T1000 (cell line): ENCODE data around the gene KCND2.
"Not testable (repeated sequence)": the region's sequence is repeated elsewhere in the genome, so short reads cannot be mapped to it uniquely, and the experiment has no call there.

ENCODE experiments used
- DNase-seq: peaks from one replicate; lab custom pipeline; 2025; ENCODE audit warnings: mixed read lengths; lab: John Stamatoyannopoulos, UW

The KCND2 gene

GRCh38 chr7:120272701-120273475 is at the start of gene KCND2:
TSS of gene KCND2 (plus strand) at chr7:120273175.
- no peak for DNase-seq

- DNase-seq = no peak
Observed at GRCh38 chr7:120226188-120226587, 46.8 kb upstream of the KCND2 start.

DNA sequence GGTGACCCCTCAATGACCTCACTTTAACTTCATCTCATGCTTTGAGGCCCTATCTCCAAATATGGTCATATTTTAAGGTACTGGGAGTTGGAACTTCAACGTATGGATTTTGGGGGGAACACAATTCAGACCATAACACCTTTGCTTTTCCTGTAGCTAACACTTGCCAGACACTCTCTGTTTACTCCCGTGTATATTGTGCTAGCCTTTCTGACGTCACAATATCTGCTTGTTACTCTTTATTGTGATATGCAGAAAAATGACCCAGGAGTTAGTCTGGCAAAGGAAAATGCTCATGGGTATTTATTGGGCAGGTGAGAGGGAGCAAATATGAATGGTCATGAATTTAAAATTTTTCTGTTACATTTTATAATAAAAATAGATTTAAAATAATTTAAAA is 45.7 kb upstream of the KCND2 start:
- no peak for DNase-seq

DNA sequence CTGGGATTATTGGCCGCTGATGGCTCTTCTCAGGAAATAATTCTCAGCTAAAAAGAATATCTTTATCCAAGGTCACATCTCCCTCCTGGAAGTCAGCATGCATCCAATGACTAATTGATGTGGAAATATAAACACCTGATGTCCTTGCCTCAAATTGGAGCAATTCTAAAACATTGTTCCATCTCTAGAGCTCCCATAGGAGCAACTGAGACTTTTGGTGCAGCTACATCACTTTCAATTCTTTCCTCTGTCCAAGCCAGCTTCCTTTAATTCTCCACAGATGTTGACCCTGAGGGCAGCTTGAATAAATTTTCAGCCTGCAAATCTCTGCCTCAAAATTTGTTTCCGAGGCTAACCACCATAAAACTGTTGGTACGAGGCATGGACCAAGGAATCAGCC is 43.9 kb upstream of the KCND2 start:
- no peak for DNase-seq

GRCh38 chr7:120233338-120233737 is 39.6 kb upstream of the KCND2 start:
- no peak for DNase-seq

DNA sequence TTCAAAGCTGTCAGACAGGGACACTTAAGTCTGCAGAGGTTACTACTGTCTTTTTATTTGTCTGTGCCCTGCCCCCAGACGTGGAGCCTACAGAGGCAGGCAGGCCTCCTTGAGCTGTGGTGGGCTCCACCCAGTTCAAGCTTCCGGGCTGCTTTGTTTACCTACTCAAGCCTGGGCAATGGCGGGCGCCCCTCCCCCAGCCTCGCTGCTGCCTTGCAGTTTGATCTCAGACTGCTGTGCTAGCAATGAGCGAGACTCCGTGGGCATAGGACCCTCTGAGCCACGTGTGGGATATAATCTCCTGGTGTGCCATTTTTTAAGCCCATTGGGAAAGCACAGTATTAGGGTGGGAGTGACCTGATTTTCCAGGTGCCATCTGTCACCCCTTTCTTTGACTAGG is 32.6 kb upstream of the KCND2 start:
- not testable (repeated sequence) for DNase-seq

GRCh38 chr7:120241973-120242372 is 31.0 kb upstream of the KCND2 start:
- DNase-seq = no peak

DNA sequence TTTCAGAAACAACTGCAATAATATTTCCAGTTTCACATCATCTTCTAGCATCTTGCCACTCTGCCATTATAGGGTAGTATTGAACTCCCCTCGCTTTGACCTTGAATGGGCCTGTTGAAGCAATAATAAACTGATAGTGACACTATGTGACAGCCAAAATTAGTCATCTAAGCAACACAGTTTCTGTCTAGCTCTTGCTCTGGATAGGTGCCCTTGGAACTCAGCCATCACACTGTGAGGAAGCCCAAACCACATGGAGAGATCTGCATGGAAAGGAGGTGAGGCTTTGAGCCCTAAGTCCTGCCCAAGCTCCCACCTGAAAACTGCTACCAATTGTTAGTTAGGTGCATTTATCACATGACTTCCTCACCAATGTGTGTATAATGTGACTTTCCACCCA is 18.1 kb upstream of the KCND2 start:
- DNase-seq = no peak

GRCh38 chr7:120256344-120257070 is 16.5 kb upstream of the KCND2 start:
- no peak for DNase-seq

GRCh38 chr7:120259386-120259785 is 13.6 kb upstream of the KCND2 start:
- no peak for DNase-seq

DNA sequence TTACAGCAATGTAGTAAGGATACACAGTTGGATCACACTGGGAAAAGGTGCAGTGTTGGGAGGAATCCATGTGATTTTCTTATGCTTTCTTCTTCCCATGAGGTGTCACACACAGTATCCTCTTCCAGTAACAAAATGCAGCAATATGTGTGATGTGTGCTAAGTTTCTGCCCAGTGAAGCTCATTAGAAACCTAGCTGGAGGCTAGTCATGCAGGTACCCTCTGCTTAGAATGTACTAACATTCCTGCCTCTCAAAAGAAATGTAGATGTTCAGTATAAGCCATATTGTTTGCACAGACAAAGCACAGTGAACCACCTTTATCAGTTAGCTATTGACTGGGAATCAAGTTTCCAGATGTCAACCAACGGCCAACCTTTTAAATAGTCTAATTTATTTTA is 12.9 kb upstream of the KCND2 start:
- no peak for DNase-seq

DNA sequence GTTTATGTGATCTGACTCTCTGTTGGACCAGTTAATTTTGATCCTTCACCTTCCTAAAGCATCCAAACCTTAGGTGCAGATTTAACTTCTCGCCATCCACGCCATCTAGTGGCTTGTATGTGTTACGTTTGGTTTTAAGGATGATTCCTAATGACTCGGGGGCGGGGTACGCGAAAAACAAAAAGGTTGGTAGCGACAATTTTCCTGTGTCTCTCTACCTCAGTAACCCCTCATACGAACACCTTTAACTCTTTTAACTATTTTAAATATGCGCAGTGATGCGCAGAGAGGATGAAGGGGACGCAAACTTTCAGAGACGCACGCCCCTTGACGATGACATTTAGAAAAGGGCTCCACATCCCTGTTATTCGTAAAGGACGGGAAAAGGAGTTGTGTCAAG is 714 bp upstream of the KCND2 start:
- DNase-seq = no peak

DNA sequence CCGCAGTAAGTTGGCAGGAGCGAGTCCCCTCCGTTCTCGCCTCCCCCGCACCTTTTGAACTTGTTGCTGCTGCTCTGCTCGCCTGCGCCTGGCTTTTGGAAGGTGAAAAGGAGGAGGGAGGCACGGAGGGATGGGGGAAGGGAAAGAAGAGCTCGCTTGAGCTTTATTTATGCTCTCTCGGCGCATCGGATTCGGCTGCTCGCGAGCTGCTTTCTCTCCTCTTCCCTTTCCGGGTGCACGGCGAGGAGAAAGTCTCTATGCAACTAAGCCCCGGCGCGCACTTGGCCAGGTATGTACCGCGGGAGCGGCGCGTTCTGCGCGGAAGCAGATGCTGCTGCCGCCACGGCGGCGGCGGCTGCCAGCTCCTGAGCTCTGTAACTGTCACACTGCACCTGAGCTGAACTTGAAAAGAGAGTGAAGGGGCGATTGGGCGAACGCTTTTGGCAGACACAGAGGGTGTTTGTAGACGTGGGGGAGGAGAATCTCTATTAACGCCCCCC is 551 bp downstream of the KCND2 start:
- no peak for DNase-seq

GRCh38 chr7:120274482-120274881 is 1.5 kb downstream of the KCND2 start:
- no peak for DNase-seq

GRCh38 chr7:120274899-120275298 is 1.9 kb downstream of the KCND2 start:
- DNase-seq = no peak

DNA sequence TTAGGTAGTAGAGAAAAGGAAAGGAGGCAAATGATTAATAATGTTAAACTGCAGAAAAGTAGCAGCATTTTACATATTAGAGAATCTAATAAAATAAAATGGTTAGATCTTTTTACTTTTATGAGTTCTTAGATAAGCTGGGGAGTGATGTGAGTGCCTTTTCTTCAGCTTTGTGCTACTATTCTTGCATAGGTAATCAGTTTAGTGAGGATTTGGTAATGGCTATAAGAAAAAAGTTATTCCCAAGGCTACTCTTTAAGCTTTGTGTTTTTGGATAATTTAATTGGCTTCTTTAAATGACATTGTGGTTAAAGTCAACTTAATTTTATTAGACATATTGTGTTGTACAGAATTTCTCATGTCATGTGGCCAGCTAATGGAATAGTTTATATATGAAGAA is 3.7 kb downstream of the KCND2 start:
- DNase-seq = no peak

GRCh38 chr7:120278773-120279172 is 5.8 kb downstream of the KCND2 start:
- DNase-seq = no peak

DNA sequence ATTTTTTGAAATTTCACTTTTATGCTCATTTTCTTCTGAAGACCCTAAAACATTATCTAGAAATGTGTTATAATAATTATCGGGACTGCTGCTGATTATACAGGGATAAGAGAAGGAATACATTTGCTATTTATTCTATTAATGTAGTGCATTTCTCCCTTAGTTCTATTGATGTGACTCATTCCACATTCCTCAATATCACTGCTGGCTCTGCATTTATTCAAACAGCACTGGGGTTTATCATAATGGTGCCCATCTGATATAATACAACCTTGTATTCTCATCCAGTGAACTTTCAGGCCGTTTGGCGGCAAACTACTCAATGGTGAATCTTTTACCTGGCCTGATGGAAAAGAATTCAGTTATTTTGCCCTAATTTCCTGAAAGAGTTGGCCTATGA is 7.8 kb downstream of the KCND2 start:
- DNase-seq = no peak

DNA sequence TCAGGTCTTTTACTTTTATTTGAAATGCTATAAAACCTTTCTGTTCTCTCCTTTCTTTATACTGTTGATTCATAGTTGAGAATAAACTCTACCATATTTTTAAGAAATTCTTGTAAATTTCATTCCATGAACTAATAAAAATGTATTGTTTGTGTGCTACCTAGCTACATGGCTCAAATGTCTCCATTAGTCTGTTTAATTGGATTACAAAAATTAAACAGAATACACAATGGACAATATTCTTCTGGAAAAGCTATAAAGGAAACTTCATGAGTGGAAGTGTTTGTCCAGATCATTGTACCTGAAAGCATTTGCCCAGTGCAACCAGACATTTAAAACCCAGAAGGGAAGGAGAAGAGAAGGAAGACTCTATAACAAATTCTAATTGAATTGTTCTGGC is 20.1 kb downstream of the KCND2 start:
- DNase-seq = no peak

- DNase-seq = no peak
Observed at GRCh38 chr7:120302190-120302589, 29.2 kb downstream of the KCND2 start.

DNA sequence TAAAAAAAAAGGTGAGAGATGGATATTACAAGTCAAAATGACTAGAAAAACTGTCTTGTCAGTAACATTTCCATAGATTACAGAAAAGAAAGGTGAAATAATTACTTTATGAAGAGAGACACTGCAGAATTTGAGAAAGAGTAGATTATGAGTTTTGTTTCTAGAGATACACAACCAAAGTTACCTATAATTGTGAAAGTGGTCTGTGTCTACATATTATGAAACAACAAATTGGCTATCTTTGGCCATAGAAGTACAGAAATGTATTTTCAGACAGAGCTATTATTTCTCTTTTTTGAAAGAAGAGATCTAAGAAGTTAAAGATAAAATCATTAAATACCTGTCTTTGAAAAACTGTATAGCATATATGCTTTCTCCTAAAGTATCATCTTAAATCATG is 30.1 kb downstream of the KCND2 start:
- DNase-seq = no peak

DNA sequence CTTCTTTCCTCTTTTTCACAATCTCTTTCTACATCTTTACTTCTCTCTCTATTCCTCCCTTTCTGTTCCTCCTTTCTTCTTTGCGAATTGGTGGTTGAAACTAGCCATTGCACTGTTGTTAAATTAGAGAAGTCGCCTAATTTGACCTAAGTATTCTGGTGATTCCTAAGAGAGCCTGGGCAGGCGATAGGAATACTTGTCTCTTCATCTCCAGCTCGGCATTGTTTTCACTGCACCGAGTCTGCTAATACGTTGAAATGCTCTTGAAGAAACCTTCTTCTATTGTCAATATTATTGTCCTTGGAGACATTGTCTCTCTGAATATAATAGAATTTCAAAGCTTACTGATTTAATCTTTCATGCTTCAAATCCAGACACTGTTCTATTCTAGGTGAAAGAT is 31.7 kb downstream of the KCND2 start:
- DNase-seq = no peak

DNA sequence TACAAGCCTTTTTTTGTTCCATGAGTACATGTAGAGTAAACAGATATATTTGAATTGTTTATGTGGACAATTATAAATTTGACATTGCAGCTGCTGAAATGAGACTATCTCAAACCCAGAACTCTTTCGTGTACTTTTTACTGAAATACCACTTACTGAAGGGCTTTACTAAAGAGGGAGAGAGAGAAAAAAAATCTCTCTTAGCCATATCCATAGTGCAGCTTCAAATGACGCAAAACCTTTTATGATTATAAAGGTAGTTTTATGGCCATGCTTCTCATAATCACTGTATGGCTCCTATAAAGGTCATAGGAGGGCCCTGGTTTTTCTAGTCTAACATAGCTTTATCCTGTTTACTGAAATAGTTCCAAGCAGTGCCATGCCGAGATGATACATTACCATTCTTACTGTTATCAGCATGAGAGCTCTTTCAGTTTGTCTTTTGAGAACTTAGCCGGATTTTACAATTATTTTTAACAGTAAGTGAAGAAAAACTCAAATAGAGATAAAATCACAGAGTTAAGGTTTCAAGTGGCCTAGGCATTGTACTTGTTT is 35.1 kb downstream of the KCND2 start:
- DNase-seq = no peak
